ENCODE measurements around the gene ACTG1.

Gene ACTG1

DNA sequence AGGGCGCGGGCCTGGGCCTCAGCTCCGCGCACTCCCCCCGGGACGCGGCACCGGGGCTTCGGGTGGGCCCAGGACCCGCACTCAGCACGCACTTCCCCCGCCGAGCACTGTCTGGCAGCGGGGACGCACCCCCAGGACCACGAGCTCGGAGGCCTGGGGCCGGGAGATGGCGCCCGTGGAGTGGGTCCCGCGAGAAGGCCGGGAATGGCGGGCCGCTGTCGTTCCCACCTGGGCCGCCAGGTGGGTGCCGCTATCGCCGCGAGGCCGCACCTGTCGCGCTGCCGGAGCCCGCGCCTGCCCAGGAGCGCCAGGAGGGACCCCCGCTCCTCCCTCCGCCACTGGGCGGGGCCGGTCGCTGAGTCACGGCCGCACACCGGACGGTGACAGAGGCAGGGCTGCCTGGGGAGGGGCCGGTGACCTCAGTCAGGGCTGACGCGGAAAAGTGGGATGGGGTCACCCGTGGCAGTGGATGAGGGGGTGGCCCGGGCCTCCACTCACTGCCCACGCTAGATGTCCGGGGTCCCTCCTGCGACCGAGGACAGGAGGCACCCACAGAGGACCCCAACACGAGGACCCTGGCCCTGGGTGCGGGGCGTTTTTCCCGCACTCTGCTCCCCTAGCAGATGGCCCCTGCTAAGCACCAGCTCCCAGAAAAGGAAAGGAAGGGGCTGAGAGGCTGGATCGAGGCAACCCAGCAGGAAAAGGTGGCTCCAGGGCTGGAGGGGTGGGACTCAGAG is 6.9 kb upstream of the ACTG1 start:
- Histone ChIP-seq H3K4me3 (replicated peaks; ENCODE audit: low read depth, low read length) (peak overlapping the region; percentile 67), H3K36me3 (ENCODE audit: control insufficient read depth, insufficient read depth, low read length) (no peaks in the 10 kb centered on the region; the same call in 1 of the 2 replicates), H3K27me3 (replicated peaks; ENCODE audit: control insufficient read depth, insufficient read depth, low read length) (no peaks in the 10 kb centered on the region)
- TF ChIP-seq, protein P1, sequence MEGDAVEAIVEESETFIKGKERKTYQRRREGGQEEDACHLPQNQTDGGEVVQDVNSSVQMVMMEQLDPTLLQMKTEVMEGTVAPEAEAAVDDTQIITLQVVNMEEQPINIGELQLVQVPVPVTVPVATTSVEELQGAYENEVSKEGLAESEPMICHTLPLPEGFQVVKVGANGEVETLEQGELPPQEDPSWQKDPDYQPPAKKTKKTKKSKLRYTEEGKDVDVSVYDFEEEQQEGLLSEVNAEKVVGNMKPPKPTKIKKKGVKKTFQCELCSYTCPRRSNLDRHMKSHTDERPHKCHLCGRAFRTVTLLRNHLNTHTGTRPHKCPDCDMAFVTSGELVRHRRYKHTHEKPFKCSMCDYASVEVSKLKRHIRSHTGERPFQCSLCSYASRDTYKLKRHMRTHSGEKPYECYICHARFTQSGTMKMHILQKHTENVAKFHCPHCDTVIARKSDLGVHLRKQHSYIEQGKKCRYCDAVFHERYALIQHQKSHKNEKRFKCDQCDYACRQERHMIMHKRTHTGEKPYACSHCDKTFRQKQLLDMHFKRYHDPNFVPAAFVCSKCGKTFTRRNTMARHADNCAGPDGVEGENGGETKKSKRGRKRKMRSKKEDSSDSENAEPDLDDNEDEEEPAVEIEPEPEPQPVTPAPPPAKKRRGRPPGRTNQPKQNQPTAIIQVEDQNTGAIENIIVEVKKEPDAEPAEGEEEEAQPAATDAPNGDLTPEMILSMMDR (IDR thresholded peaks at IDR 0.05; ENCODE audit: insufficient read depth, low read length, poor library complexity, severe bottlenecking), result peak; percentile 42
- DNase-seq (ENCODE audit: extremely low read depth, insufficient read length), result peak; percentile 83

- Histone ChIP-seq H3K36me3 (ENCODE audit: control insufficient read depth, insufficient read depth, low read length) (no peaks in the 10 kb centered on the region; the same call in 1 of the 2 replicates), H3K4me3 (replicated peaks; ENCODE audit: low read depth, low read length) (peak overlapping the region; percentile 67), H3K27me3 (replicated peaks; ENCODE audit: control insufficient read depth, insufficient read depth, low read length) (no peaks in the 10 kb centered on the region)
- TF ChIP-seq, protein P1 (IDR thresholded peaks at IDR 0.05; ENCODE audit: insufficient read depth, low read length, poor library complexity, severe bottlenecking), result no peak
- DNase-seq (ENCODE audit: extremely low read depth, insufficient read length), result peak; percentile 74
Observed at GRCh38 chr17:81518785-81519283, 6.2 kb upstream of the ACTG1 start.

- Histone ChIP-seq H3K36me3 (ENCODE audit: control insufficient read depth, insufficient read depth, low read length) (no peaks in the 10 kb centered on the region; the same call in 1 of the 2 replicates), H3K27me3 (replicated peaks; ENCODE audit: control insufficient read depth, insufficient read depth, low read length) (no peaks in the 10 kb centered on the region), H3K4me3 (replicated peaks; ENCODE audit: low read depth, low read length) (peak overlapping the region; percentile 67)
- no peak for DNase-seq (ENCODE audit: extremely low read depth, insufficient read length)
- TF ChIP-seq, protein P1 (IDR thresholded peaks at IDR 0.05; ENCODE audit: insufficient read depth, low read length, poor library complexity, severe bottlenecking), result no peak
Observed at GRCh38 chr17:81518113-81518784, 5.7 kb upstream of the ACTG1 start.

DNA sequence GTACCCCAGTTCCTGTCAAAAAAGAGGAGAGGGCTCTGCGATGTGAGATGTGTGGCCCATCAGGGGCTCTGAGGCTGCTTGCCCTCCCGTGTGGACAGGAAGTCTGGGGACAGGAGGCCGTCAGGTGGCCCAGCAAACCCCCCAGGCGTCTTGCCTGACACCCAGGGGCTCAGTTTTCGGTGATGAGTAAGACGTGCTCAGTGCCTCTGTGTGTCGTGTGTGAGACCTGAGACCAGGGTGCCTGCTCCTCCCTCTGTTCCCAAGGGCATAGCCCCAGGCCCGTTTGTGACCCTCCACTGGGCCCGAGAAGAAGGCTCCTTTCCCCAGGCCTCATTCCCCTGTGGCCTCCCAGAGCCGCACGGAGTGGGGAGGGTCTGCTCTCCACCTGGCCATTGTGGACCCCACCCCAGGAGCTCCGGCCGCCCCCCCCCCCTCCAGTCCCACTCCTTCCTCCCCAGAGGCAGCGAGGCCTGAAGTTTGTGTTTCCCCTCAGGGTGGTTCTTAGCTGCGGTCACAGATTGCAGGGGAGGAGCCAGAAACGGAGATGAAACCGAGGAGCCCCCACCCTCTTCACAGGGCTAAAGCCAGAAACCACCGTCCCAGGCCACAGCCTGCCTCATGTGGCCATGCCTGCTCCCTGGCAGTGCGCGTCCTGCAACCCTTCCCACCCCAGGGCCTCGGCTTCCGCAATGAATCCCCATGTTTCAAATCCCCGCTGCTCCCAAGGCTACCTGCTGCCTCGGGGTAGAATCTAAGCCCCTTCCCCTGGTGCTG is 4.9 kb upstream of the ACTG1 start:
- Histone ChIP-seq H3K27me3 (replicated peaks; ENCODE audit: control insufficient read depth, insufficient read depth, low read length) (no peaks in the 10 kb centered on the region), H3K4me3 (replicated peaks; ENCODE audit: low read depth, low read length) (peak overlapping the region; percentile 89), H3K36me3 (ENCODE audit: control insufficient read depth, insufficient read depth, low read length) (no peaks in the 10 kb centered on the region; the same call in 1 of the 2 replicates)
- TF ChIP-seq, protein P1 (IDR thresholded peaks at IDR 0.05; ENCODE audit: insufficient read depth, low read length, poor library complexity, severe bottlenecking), result peak; percentile 34
- DNase-seq (ENCODE audit: extremely low read depth, insufficient read length), result peak; percentile 86

GRCh38 chr17:81517009-81517338 is 4.4 kb upstream of the ACTG1 start:
- TF ChIP-seq, protein P1 (IDR thresholded peaks at IDR 0.05; ENCODE audit: insufficient read depth, low read length, poor library complexity, severe bottlenecking), result no peak
- H3K27me3 ChIP-seq (replicated peaks; ENCODE audit: control insufficient read depth, insufficient read depth, low read length), result no peaks in the 10 kb centered on the region
- peaks cover 2% of the 10 kb centered on the region for H3K36me3 ChIP-seq (ENCODE audit: control insufficient read depth, insufficient read depth, low read length)
- no peak for DNase-seq (ENCODE audit: extremely low read depth, insufficient read length)
- H3K4me3 ChIP-seq (replicated peaks; ENCODE audit: low read depth, low read length), result peak overlapping the region; percentile 89
